K562 treated with DMSO at 1 percent for 48 hours (cell line): ENCODE results near the gene GAK. TPM values are rescaled to one million over a fixed set of nuclear protein-coding genes. Genes with fewer than 3 reads are reported as not detected.

Experiments used
- total RNA-seq: library from RNA; unstranded; fragments of 300-600 nt; gene quantifications from 2 replicates; pipeline ENCODE4 v1.2.3, GENCODE V29; 2022; ENCODE audit warnings: low replicate concordance; ENCODE audit errors: extremely low read depth

Gene GAK
- not detected in 2 replicates for total RNA-seq

GRCh38 chr4:931960-932712, at the start of gene GAK, which contains the start of gene TMEM175:
GAK (minus strand) TSS chr4:932316; CDS start chr4:932187, 129 bp downstream.
TMEM175 (plus strand) TSS chr4:932460; CDS start chr4:947740, 15,280 bp downstream.

DNA sequence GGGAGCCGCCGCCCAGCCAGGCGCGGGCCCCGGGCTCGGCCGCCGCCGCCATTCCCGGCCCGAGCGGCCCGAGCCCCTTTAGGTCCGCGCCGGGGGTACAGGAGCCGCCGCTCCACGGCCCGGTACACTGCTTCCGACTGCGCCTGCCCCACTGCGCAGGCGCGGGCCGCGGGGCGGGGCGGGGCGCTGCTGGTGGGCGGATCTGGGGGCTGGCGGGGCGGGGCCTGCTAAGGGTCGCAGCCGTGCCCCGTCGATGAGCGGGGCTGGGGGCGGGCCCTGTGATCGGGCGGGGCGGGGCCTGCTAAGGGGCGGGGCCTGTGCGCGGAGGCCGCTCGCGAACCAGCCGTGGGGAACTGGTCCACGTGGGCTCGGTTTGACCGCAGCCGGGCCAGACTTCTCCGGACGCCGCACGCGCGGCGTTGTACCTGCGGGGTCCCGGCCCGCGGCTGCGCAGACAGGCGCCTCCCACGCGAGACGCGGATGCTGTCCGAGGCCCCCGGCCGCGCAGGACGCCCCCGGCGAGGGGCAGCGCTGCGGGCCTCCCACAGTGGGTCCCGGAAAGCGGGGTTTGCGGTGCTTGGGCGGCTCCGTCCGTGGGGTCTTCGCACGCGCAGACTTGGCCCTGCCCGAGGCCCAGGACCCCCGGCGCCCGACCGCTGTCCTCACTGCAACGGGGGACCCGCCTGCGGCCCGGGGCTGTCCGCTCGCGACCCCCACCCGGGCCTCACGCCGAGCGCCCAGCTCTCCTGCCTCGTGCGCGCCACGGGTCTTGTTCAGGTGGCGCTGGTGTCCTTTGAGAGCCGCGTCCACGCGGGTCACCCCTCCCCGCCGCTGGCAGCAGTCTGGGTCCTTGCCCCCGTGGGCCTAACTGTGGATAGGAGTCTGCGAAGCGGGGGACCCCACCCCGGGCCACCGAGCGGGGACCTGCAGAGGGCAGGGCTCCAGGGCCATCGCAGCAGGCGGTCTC, 41.6 kb upstream of the GAK start, which contains the start of gene DGKQ:
DGKQ (minus strand) TSS at position 139 of the 967 bp plus-strand sequence; CDS start at position 52, 87 bp downstream.

GRCh38 chr4:825971-826330, 106.2 kb downstream of the GAK start, which contains the start of gene CPLX1:
CPLX1 (minus strand) TSS chr4:826129; CDS start chr4:824522, 1,607 bp downstream.

Other genes with a start within 250 kb of the GAK start
- gene SLC49A3, start 243.2 kb downstream of the GAK start, total RNA-seq = not detected in 2 replicates
- gene PCGF3, start 226.5 kb downstream of the GAK start, total RNA-seq = not detected in 2 replicates
- not detected in 2 replicates for gene CPLX1, start 106.2 kb downstream of the GAK start, total RNA-seq
- gene TMEM175, start 144 bp upstream of the GAK start, total RNA-seq = not detected in 2 replicates
- not detected in 2 replicates for gene DGKQ, start 41.3 kb upstream of the GAK start, total RNA-seq
- gene IDUA, start 54.7 kb upstream of the GAK start, total RNA-seq = not detected in 2 replicates
- gene SLC26A1, start 61.1 kb upstream of the GAK start, total RNA-seq = not detected in 2 replicates
- gene FGFRL1, start 79.3 kb upstream of the GAK start, total RNA-seq = not detected in 2 replicates
- gene RNF212, start 181.2 kb upstream of the GAK start, total RNA-seq = not detected in 2 replicates
- gene SPON2, start 240.3 kb upstream of the GAK start, total RNA-seq = not detected in 2 replicates